ENCODE results near the gene PDX1.
"Not testable (repeated sequence)": the region's sequence is repeated elsewhere in the genome, so short reads cannot be mapped to it uniquely, and the experiment has no call there.

PDX1 gene

GRCh38 chr13:27956576-27957300 lies 36.9 kb downstream of the PDX1 start:
- no peak for DNase-seq

GRCh38 chr13:27959976-27960361 lies 40.2 kb downstream of the PDX1 start:
- no peak for DNase-seq

GRCh38 chr13:27960362-27961226 lies 40.8 kb downstream of the PDX1 start:
- peak; percentile 15 to 24 for DNase-seq

- no peak for DNase-seq
These were observed 41.7 kb downstream of the PDX1 start for GRCh38 chr13:27961227-27962085.

DNA sequence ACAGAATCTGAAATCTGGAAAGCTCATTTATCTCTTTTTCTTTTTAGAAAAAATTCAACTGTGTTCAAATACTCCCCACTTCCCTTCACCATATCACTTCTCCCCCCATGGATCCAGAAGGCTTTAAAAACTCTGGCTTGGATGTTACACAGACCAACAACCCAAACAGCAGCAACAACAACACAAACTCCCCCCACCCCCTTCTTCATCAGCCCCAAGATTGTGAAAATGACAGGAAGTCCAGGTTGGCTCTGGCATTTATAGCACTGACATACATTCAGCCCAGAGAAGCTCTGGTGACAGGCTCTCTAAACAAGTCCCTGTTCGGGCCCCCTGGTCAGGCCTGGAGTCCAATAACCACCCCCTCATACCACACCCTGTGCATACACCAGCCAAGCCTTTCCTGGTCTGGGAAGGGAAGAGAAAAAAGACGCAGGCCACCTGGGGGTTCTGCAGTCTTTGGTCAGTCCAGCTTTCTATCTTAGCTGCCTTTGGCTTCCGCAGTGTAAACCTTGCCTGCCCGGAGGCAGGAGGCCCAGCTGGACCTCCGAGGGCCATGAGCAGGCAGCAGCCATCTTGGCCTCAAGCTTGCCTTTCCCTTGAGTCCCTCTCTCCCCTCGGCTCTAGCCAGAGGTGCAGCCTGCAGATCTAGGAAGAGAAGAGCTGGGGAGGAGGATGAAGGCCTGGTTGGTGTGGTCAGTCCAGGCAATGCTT lies 42.5 kb downstream of the PDX1 start:
- no peak for DNase-seq

- no peak for DNase-seq
These were observed 43.2 kb downstream of the PDX1 start for GRCh38 chr13:27962982-27963381.

- no peak for DNase-seq
These were observed 43.7 kb downstream of the PDX1 start for GRCh38 chr13:27963491-27963890.

DNA sequence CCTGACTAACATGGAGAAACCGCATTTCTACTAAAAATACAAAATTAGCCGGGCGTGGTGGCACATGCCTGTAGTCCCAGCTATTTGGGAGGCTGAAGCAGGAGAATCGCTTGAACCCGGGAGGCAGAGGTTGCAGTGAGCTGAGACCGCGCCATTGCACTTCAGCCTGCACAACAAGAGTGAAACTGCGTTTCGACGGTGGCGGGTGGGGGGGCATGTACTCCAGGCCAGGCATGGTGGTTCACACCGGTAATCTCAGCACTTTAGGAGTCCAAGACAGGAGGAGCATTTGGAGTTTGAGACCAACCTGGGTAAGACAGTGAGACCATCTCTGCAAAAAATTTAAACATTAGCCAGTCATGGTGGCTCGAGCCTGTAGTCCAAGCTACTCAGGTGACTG lies 44.4 kb downstream of the PDX1 start:
- DNase-seq = not testable (repeated sequence)

DNA sequence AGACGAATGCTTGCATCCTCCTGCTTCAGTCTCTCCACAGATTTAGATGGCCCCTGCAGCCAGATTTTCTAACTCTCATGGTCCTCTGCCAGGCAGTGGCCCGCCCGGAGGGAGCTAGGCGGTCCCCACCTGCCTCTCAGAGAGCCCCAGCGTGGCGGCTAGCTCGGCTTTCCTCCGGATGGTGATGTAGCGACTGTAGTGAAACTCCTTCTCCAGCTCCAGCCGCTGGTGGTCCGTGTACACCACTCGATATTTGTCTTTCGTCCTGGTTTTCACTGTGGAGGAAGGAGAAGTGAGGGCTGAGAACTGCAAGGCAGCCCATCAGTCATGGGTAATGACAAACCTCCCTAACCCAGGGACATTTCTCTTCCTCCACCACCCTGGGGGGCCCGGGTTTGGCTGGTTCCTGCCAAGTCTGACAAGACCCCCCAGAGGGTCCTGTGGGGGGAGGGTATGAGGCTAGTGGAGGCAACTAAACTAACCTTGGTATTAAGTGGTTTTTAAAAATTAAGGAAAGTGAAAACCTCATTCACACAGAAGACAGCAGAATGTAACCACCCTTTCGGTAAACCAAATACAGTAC lies 45.0 kb downstream of the PDX1 start:
- no peak for DNase-seq

GRCh38 chr13:27965343-27965739 lies 45.5 kb downstream of the PDX1 start:
- DNase-seq = no peak

GRCh38 chr13:27965740-27966640 lies 46.2 kb downstream of the PDX1 start:
- DNase-seq = no peak

GRCh38 chr13:27966641-27967202 lies 46.9 kb downstream of the PDX1 start:
- no peak for DNase-seq

DNA sequence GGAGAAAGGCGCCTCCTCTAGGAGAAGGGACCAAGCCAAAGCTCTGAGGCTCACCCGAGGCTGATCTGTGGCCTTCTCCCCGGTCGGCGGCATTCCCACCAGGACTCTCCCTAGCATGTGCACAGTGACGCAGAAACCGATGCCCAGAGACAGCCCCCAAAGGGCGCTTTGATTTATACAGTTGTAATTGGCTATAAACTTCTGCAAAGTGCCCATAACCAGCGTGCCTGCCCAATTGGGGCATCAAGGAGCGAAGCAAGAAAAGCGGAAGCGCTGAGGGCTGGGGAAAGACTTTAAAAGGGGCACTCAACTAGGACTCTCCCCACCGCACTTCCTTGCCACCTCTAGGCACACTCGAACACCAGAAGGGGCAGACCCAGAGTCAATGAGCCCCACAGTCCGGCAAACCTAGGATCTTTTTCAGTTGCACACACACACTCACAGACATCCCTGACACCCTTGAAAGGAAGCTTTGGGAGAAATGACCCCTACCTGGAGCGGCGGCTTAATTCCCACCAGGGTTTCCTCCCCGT lies 47.5 kb downstream of the PDX1 start:
- DNase-seq = no peak

DNA sequence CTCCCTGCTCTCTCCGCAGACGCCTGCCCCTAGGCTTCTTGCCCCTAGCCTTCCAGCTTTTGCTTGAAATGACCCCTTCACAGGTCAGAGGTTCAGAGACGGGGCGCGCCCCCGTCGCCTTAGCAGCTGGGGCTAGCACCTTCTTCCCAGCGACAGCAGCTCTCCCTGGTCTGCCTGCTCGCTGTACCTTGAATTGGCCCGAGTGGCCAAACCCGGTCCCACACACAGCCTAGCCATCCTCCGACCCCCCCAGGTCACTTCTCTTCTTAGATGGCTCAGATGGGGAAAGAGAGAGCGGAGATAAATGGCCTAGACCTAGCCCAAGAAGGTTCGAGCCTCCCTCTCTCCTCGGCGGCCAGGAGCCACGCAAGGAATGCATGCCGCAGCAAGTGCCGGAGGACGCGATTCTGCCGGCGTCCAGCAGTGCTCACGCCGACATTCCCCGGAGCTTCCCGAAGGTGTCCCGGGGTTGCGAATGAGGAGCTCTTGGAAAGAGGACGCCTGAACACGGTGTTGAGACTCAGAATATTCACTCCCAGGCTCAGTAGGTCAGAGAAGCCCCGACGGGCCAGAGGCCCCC lies 48.0 kb downstream of the PDX1 start:
- DNase-seq = no peak

DNA sequence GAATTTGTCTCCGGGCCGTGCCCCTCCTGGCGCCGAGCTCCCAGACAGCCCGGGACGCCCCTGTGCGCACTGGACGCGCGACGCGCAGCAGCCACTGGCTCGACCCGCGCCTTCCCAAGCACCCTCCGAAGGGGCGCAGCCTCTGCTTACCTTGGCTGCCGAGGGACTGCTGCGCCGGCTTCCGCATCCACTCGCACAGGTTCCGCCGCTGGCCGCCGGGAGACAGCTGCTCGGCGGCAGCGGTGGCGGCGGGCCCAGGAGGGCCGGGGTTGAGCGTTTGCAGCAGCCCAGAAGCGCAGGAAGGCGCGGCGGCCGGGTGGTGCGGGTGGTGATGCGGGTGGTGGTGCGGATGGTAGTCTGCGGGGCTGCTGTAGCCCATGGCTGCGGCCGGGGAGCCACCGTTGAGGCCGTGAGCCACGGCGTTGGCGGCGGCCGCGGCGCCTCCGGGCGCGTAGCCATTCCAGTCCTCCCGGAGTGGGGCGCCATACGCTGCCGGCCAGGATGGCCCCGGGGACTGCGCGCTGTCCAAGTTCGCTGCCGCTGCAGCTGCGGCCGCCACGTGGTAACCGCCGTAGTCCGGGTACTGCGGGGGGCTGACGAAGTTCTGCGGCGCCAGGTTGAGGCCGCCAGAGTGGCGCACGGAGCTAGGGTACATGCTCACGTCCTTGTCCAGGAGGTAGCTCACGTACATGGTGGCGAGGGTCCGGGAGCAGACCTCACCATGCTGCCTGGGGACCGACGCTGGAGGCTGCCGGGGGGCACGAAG lies 48.7 kb downstream of the PDX1 start:
- no peak for DNase-seq

DNA sequence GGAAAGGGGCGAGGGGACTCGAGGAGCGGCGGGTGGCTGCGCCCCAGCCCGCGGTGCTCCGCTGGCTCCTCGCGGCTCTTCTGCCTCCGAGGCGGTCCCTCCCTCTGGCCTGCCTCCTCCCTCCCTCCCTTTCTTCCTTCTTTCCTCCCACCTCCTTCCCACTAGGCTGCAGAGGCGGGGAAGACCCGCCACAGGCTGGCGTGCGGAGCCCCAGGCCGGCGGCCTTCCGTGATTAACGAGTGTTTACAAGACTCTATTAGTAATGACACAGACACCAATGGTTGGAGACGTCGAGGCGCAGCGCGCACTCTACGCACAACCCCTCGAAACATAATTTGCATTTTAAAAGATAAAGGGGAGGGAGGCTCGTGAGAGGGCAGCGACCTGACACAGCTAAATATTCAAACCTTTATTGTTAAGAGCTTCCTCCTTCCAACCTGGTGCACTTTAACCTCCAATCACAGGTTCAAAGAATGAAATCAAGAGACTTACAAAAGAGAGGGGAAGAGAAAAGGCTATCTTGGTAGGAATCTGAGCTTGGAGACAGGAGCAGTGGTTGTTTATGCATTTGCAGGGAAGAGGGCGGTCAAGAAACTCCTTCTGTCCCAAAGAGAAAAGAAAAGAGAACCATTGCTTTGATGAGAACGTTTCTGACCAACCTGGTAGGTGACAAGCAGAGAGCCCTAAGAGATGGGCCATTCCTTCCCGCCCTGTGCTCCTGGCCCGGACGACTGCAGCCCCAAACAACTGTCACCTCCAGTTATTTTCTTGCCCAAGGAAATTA lies 49.5 kb downstream of the PDX1 start, which contains the start of gene CDX2:
CDX2 (minus strand) TSS at position 234 of the 784 bp plus-strand sequence. CDS start 309 bp downstream, outside the sequence.
- no peak for DNase-seq

DNA sequence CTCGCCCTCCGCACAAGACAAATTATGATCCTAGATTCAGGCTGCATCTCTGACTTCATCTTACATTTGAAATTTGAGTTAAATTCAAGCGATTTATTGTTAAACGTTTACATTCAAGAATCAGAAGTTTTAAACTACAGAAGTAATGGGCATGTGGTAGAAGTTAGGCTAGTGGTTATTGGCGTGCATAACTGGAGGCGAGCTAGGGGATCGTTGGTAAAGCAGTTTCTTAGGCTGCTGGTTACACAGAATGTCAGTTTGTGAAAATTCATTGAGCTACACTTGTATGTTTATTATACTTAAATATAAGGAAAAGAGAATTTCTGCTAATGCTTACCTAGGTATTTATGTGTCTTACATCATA lies 50.0 kb downstream of the PDX1 start:
- DNase-seq = no peak

All from Kasumi-1 (cell line).